D721Med (cell line): ENCODE measurements around the gene MAP2.

ENCODE experiments used
- DNase-seq: peaks from one replicate; pipeline ENCODE4 v3.0.0; 2011; ENCODE audit warnings: low spot score; ENCODE audit not compliant: insufficient read length
- FAIRE-seq: peaks from 2 replicates; lab custom pipeline; 2011; peaks lifted over from hg19 to GRCh38; lab: Jason Lieb, UNC
- CTCF ChIP-seq: IDR thresholded peaks from 2 replicates; pipeline ENCODE4 v1.5.1; 2012; ENCODE audit warnings: mild to moderate bottlenecking, control low read depth; ENCODE audit not compliant: insufficient read depth; ENCODE audit errors: missing control alignments

MAP2 gene

DNA sequence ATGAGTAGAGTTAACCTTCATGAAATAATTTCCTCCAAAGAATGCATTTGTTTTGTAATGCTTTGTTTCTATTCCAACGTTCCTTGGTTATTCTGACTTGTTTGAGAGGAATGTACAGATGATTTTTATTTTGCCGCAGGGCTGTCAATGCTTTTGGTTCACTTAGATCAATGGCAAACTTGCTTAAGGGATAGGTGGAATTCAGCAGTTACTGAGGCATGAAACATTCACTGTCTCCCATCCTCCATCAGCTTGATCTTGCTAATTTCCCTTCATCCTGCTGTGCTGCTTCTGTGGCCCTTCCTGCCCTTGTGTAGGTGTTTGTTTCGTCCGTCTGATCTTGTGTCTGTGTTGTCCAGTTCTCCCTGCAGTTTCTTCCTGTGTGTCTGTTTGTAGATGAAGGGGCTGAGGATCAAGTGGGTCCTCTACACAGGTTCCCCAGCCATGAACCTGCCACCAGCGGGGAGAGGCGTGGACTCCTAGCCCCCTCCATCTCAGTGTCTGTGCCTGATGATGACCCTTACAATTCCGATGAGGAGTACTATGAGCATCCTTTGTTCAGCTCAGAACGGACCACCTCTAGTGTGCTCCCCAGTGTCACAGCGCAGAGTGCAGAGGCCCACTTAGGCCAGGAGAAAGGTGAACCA is 263.6 kb downstream of the MAP2 start:
- FAIRE-seq (no peak), DNase-seq (no peak)
- no peak for TF ChIP-seq CTCF

- FAIRE-seq (no peak), DNase-seq (no peak)
- no peak for TF ChIP-seq CTCF
Observed at GRCh38 chr2:209688385-209688784, 264.5 kb downstream of the MAP2 start.

GRCh38 chr2:209690029-209690754 is 266.3 kb downstream of the MAP2 start:
- no peak for DNase-seq
- no peak for TF ChIP-seq CTCF
- no peak for FAIRE-seq

DNA sequence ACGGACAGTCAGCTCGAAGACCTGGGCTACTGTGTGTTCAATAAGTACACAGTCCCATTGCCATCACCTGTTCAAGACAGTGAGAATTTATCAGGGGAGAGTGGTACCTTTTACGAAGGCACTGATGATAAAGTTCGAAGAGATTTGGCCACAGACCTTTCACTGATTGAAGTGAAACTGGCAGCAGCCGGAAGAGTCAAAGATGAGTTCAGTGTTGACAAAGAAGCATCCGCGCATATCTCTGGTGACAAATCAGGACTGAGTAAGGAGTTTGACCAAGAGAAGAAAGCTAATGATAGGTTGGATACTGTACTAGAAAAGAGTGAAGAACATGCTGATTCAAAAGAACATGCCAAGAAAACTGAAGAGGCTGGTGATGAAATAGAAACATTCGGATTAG is 270.9 kb downstream of the MAP2 start:
- no peak for DNase-seq
- no peak for TF ChIP-seq CTCF
- FAIRE-seq = no peak

- no peak for FAIRE-seq
- no peak for DNase-seq
- no peak for TF ChIP-seq CTCF
Observed at GRCh38 chr2:209696836-209697711, 273.2 kb downstream of the MAP2 start.

DNA sequence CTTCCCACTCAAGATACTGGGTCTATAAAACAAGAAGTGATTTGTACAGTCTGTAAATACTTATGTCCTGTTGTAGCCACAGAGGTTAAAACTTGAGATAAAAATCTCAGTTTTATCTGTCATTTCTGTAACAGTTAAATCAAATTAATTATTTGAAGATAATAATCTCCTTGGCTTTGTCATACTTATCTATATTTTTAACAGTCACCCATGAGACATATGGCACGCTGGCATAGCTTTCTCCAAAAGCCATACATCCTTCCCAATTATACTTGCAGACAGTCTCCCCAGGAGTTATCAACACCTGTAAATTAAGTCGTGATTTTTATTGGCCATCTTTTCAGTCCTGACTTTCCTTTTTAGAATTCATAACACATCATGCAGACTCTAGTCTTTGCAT is 278.9 kb downstream of the MAP2 start:
- FAIRE-seq (no peak), DNase-seq (no peak)
- TF ChIP-seq CTCF = no peak

DNA sequence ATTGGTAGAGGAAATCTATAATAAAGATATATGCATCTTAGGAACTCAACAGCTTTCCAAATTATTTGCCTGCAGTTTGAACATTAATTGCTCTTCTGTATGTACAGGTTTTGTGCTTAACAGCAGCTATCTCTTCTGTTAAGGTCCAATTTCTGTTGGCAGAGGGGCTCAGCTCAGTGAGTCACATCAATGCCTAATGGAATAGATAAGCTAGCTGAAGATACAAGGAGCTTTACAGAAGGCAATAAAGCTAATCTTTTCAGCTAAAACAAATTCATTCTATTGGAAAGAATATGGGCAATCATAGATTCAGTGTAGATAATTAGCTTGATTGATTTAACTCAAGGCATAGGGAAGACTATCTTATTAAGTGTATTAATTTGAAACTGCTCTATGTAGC is 289.4 kb downstream of the MAP2 start:
- peak; percentile 64 for FAIRE-seq

More for the DNA sequence above, 289.4 kb downstream of the MAP2 start:
- TF ChIP-seq CTCF = no peak
- DNase-seq = no peak
